Activated T-helper 1 cell treated with Interleukin-2 at 50 U/mL for 16 hours (primary cell): ENCODE results near the gene HTR1D.

Experiments
- DNase-seq: peaks from one replicate; pipeline ENCODE4 v3.0.0-alpha.2; 2020; ENCODE audit warnings: low read depth

Gene HTR1D

DNA sequence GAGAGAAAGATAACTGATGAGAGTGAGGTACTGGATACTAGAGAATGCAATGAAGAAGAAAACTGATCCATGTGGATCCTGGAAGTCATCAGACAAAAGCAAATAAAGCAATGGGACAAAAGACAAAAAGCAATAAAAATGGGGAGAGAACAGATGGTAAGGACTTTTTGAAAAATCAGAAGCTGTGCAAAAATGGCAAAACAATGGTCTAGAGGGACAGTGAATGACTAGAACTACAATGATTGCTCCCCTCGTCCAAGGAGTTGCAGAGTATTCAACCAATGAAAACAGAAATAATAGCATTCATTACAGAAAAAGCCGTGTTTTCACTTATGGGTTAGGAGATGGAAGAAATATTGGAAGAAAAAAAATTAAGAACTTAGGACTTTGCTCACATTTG, 67.2 kb downstream of the HTR1D start:
- DNase-seq: no peak

DNA sequence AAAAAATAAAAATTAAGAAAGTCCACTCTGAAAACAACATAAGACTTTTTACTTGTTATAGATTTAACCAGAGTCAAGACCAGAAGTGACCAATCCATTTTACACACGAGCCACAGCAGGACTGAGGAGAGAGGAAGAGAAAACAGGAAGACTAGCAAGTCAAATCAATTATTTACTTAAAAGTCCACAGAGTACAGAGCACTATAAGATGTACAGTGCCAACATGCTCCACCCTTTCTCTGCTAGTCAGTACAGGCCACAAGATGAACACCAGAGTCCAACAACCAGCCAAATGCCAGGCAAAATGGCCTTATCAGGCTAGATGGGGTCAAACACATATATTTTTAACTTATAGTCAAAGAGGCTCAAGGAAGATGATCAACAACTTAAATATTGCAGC, 68.2 kb downstream of the HTR1D start:
- no peak for DNase-seq

DNA sequence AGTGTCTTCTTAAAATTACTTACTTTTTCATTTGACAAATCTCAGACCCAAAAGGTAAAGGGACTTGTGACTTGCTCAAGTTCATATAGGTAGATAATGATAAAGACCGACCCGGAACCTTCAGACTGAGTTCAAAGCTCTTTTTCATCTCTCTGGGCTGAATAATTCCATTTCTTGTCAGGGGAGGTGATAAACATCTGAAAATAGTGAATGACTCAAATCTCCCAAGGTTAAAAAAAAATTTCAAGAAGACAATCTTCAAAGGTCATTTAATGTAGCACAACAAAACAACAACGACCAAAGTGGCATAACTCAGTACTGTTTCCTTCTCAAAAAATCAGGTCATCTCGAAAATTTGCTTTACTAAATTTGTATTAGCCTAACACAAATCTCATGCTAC, 69.2 kb downstream of the HTR1D start:
- DNase-seq: no peak
